GM12878 (cell line): Measurements from ENCODE around the gene CCDC82.

Experiments used
- E2F4 ChIP-seq: IDR thresholded peaks from 2 replicates; pipeline ENCODE4 v1.6.1; 2012; ENCODE audit warnings: low read depth, low read length, improper control_type of control experiment
- FOXK2 ChIP-seq: fragments of 450-650 bp; IDR thresholded peaks from 2 replicates; pipeline ENCODE4 v1.6.1; 2017; ENCODE audit warnings: mild to moderate bottlenecking, moderate library complexity
- MYC ChIP-seq: IDR thresholded peaks from 2 replicates; pipeline ENCODE4 v1.6.1; 2011; ENCODE audit warnings: mild to moderate bottlenecking, low read length, moderate library complexity, inconsistent platforms; ENCODE audit not compliant: insufficient read depth, insufficient replicate concordance, insufficient read length, severe bottlenecking
- NR2C1 ChIP-seq: fragments of 450-650 bp; IDR thresholded peaks from 2 replicates; pipeline ENCODE4 v1.6.1; 2017; ENCODE audit warnings: antibody characterized with exemption, mild to moderate bottlenecking, moderate library complexity
- PBX3 ChIP-seq: IDR thresholded peaks from 2 replicates; pipeline ENCODE4 v1.6.1; 2011; ENCODE audit warnings: mild to moderate bottlenecking, low read depth, low read length, moderate library complexity; ENCODE audit not compliant: insufficient replicate concordance
- RFX5 ChIP-seq: IDR thresholded peaks from 2 replicates; pipeline ENCODE4 v1.6.1; 2011; ENCODE audit warnings: low read depth, low read length, improper control_type of control experiment
- YY1 ChIP-seq: IDR thresholded peaks from 2 replicates; pipeline ENCODE4 v1.6.1; 2011; ENCODE audit warnings: low read depth, mild to moderate bottlenecking, low read length
- ZNF622 ChIP-seq: fragments of 450-650 bp; IDR thresholded peaks from 2 replicates; pipeline ENCODE4 v1.6.1; 2017; ENCODE audit warnings: mild to moderate bottlenecking, inconsistent platforms

- TF ChIP-seq MYC (no peak), RFX5 (no peak), YY1 (no peak), FOXK2 (no peak), ZNF622 (no peak), E2F4 (no peak), PBX3 (no peak), NR2C1 (no peak)
These were observed 24.2 kb downstream of the CCDC82 start for GRCh38 chr11:96365493-96365892.
